ENCODE data around the gene OR51B4.
A peak's percentile ranks its signal among the peaks of the same experiment; 100 is the strongest.
"Not testable (repeated sequence)": the region's sequence is repeated elsewhere in the genome, so short reads cannot be mapped to it uniquely, and the experiment has no call there.

The OR51B4 gene

DNA sequence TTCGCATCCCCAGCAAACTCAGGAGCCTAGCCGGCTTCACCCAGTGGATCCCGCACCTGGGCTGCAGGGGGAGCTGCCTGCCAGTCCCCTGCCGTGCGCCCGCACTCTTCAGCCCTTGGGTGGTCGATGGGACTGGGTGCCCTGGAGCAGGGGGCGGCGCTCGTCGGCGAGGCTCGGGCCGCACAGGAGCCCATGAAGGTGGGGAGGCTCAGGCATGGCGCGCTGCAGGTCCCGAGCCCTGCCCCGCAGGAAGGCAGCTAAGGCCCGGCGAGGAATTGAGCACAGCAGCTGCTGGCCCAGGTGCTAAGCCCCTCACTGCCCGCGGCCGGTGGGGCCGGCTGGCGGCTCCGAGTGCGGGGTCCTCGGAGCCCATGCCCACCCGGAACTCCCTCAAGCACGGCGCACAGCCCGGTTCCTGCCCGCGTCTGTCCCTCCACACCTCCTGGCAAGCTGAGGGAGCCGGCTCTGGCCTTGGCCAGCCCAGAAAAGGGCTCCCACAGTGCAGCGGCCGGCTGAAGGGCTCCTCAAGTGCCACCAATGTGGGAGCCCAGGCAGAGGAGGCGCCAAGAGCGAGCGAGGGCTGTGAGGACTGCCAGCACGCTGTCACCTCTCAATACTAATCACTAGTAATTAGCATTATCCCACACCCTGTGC lies 7.3 kb downstream of the OR51B4 start:
- not testable (repeated sequence) for DNase-seq (ENCODE audit: low read depth in 2 of 2)

DNA sequence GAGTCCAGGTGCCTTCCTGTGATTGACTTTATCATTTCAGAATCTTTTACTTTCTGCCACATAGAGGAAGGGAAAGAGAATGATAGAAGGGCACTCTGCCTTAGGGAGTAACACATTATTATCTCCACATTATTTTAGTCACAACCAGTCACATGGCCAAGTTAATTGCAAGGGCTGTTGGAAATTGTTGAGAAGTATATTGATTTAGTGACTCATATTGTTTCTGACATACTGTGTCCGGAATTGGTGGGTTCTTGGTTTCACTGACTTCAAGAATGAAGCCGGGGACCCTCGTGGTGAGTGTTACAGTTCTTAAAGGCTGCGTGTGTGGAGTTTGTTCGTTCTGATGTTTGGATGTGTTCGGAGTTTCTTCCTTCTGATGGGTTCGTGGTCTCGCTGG lies 8.7 kb downstream of the OR51B4 start:
- no peak for DNase-seq (ENCODE audit: low read depth in 2 of 2)

GRCh38 chr11:5291207-5291838 lies 10.4 kb downstream of the OR51B4 start:
- DNase-seq (ENCODE audit: low read depth in 2 of 2) = no peak

DNA sequence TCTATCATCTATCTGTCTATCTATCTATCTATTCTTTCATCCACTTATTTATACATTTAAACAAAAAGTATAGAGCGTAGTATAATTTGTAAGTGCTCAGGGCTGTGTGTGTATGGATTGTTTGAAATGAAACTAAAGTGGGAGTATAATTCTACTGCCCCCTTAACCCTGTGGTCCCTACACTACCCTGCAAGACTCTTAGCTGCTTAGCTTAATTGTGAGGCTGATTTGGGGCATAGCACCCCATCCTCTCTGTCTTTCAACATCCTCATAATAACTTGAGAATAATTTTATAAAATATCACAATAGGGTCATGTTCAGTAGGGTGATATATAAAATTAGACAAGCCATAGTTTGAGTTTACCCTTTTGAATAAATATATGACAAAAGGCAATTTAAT lies 11.6 kb downstream of the OR51B4 start:
- no peak for DNase-seq (ENCODE audit: low read depth in 2 of 2)

GRCh38 chr11:5289696-5290095 lies 12.1 kb downstream of the OR51B4 start:
- DNase-seq (ENCODE audit: low read depth in 2 of 2) = no peak

- no peak for DNase-seq (ENCODE audit: low read depth in 2 of 2)
These were observed 12.7 kb downstream of the OR51B4 start for GRCh38 chr11:5288906-5289550.

DNA sequence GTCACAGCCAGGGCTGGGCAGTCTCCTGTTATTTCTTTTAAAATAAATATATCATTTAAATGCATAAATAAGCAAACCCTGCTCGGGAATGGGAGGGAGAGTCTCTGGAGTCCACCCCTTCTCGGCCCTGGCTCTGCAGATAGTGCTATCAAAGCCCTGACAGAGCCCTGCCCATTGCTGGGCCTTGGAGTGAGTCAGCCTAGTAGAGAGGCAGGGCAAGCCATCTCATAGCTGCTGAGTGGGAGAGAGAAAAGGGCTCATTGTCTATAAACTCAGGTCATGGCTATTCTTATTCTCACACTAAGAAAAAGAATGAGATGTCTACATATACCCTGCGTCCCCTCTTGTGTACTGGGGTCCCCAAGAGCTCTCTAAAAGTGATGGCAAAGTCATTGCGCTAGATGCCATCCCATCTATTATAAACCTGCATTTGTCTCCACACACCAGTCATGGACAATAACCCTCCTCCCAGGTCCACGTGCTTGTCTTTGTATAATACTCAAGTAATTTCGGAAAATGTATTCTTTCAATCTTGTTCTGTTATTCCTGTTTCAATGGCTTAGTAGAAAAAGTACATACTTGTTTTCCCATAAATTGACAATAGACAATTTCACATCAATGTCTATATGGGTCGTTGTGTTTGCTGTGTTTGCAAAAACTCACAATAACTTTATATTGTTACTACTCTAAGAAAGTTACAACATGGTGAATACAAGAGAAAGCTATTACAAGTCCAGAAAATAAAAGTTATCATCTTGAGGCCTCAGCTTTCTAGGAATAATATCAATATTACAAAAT lies 13.4 kb downstream of the OR51B4 start:
- no peak for DNase-seq (ENCODE audit: low read depth in 2 of 2)

- DNase-seq (ENCODE audit: low read depth in 2 of 2) = no peak
These were observed 14.8 kb downstream of the OR51B4 start for GRCh38 chr11:5286901-5287300.

GRCh38 chr11:5286351-5286750 lies 15.4 kb downstream of the OR51B4 start:
- no peak for DNase-seq (ENCODE audit: low read depth in 2 of 2)

GRCh38 chr11:5285703-5286340 lies 15.9 kb downstream of the OR51B4 start:
- no peak for DNase-seq (ENCODE audit: low read depth in 2 of 2)

DNA sequence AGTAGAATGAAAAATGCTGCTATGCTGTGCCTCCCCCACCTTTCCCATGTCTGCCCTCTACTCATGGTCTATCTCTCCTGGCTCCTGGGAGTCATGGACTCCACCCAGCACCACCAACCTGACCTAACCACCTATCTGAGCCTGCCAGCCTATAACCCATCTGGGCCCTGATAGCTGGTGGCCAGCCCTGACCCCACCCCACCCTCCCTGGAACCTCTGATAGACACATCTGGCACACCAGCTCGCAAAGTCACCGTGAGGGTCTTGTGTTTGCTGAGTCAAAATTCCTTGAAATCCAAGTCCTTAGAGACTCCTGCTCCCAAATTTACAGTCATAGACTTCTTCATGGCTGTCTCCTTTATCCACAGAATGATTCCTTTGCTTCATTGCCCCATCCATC lies 17.1 kb downstream of the OR51B4 start:
- no peak for DNase-seq (ENCODE audit: low read depth in 2 of 2)

DNA sequence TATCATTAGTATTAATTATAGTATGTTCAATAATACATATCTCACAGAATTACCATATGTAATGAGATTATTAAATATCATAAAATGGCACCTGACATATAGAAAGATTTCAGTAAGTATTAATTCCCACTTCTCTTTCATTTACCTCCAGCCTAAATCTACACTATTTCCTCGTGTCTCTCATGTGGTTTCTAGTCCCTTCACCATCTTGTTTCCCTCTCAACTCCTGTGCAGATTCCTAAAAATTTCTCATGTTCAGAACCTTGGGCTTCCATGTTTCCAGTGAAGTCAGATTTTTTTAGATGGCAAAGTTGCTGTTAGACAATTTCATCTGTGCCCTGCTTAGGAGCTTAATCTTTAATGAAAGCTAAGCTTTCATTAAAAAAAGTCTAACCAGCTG lies 17.9 kb downstream of the OR51B4 start:
- no peak for DNase-seq (ENCODE audit: low read depth in 2 of 2)

DNA sequence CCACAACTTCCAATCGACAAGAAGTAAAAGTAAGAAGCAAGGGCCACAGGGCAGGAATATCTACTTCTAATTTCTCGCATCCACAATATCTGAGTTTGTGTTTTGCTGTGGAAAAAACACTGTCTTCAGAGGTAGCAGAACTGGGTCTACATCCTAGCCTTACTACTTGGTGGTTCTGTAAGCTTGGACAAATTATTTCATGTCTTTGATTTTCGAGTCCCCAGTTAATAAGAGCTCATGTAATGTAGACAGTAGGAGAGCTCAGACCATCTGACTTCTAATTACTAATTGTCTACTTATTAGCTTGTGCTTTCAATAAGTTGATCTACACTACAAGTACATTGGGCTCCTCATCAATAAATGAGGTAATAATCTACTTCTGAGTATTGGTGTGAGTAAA lies 18.7 kb downstream of the OR51B4 start:
- DNase-seq (ENCODE audit: low read depth in 2 of 2) = no peak

DNA sequence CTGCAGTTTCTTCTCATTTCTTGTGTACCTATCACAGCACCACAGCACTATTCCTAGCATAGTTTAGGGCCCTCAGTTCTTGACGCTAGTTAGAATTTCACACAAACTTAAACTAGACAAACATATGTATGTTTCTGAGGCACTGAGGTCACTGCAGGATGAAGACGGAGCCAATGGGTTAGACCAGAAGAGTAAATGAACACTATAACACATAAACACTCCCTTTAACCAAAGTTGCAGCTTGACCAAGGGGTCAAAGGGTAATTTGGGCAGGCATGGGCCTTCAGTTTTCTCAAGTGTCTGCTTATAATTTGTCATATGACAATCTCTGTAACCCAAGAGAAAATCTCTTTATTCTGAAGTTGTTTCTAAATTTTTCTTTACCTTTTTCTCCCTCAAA lies 19.1 kb downstream of the OR51B4 start:
- DNase-seq (ENCODE audit: low read depth in 2 of 2) = no peak

DNA sequence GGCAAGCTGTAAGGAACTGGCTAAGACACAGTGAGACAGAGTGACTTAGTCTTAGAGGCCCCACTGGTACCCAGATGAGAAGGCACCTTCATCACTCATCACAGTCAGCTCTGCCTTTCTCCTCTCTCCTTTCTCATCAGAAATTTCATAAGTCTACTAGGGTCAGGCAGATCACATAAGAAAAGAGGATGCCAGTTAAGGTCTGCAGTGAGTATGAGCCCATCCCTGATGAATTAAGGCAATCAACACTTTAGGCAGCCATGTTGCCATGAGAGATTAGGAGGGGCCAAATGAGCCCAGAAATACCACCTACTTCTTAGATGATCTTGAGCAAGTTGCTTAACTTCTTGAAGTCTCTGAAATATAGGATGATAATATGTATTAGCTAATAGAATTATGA lies 20.1 kb downstream of the OR51B4 start:
- no peak for DNase-seq (ENCODE audit: low read depth in 2 of 2)

GRCh38 chr11:5280582-5281102 lies 21.1 kb downstream of the OR51B4 start:
- DNase-seq (ENCODE audit: low read depth in 2 of 2) = peak; percentile 2 to 16

- DNase-seq (ENCODE audit: low read depth in 2 of 2) = no peak
These were observed 22.2 kb downstream of the OR51B4 start for GRCh38 chr11:5279471-5280090.

DNA sequence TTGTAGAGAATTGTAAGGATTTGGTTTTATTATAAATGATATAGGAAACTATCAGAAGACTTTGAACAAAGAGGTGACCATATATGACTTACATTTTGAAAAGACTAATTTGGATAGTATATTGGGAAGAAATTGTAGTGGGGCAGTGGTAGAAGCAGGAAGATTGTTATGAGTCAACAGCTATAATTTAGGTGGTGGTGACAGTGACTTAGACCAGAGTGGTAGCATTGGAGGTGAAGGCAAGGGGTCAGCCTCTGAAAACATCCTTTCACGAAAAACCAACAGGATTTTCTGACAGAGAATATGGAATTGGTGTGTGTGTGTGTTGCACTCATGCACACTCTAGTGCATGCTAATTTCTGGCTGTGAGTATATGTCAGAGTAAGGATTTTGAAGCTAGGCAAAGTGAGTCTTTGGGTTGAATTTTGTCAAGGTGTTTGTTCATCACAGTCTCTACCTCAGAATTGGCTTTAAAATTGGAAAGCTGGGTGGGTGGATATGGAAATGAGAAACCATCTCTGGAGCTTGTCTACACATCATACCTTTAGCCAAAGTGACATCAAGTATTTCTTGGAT lies 23.9 kb downstream of the OR51B4 start:
- DNase-seq (ENCODE audit: low read depth in 2 of 2) = no peak

GRCh38 chr11:5276697-5277096 lies 25.0 kb downstream of the OR51B4 start:
- DNase-seq (ENCODE audit: low read depth in 2 of 2) = no peak

- no peak for DNase-seq (ENCODE audit: low read depth in 2 of 2)
These were observed 26.2 kb downstream of the OR51B4 start for GRCh38 chr11:5275369-5276110.
